Rectal smooth muscle tissue (tissue), 1 donor: ENCODE results near the gene CPLX3.
A peak's percentile ranks its signal among the peaks of the same experiment; 100 is the strongest.

Source experiments
- H3K27ac ChIP-seq: one replicate; pipeline ENCODE4 v1.7.0; 2013; ENCODE audit warnings: low read depth, low read length, inconsistent platforms
- H3K27me3 ChIP-seq: one replicate; pipeline ENCODE4 v1.7.0; 2013; ENCODE audit warnings: low read length; ENCODE audit not compliant: control insufficient read depth, insufficient read depth
- H3K36me3 ChIP-seq: one replicate; pipeline ENCODE4 v1.7.0; 2013; ENCODE audit warnings: low read length; ENCODE audit not compliant: control insufficient read depth, insufficient read depth
- H3K4me1 ChIP-seq: one replicate; pipeline ENCODE4 v1.7.0; 2013; ENCODE audit warnings: low read length; ENCODE audit not compliant: control insufficient read depth, insufficient read depth
- H3K4me3 ChIP-seq: one replicate; pipeline ENCODE4 v1.7.0; 2013; ENCODE audit warnings: low read length
- H3K9ac ChIP-seq: one replicate; pipeline ENCODE4 v1.7.0; 2013; ENCODE audit warnings: low read length

Gene CPLX3

DNA sequence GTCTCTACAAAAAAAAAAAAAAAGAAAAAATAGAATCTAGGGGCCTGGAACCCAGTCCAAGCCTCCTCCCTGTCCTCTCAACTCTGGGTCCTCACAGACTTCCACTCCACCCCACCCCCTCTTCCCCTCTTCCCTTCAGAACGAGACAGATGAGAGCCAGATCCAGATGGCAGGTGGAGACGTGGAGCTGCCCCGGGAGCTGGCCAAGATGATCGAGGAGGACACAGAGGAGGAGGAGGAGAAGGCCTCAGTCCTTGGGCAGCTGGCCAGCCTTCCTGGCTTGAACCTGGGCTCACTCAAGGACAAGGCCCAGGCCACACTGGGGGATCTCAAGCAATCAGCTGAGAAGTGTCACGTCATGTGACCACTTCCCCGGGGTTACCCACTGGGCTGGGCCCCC is 3.6 kb downstream of the CPLX3 start:
- H3K4me1 ChIP-seq: no peaks in the 10 kb centered on the region
- H3K4me3 ChIP-seq: no peak overlapping the region
- H3K9ac ChIP-seq: no peak overlapping the region
- peaks cover 3% of the 10 kb centered on the region for H3K27me3 ChIP-seq
- H3K27ac ChIP-seq: no peak overlapping the region
- no peaks in the 10 kb centered on the region for H3K36me3 ChIP-seq

DNA sequence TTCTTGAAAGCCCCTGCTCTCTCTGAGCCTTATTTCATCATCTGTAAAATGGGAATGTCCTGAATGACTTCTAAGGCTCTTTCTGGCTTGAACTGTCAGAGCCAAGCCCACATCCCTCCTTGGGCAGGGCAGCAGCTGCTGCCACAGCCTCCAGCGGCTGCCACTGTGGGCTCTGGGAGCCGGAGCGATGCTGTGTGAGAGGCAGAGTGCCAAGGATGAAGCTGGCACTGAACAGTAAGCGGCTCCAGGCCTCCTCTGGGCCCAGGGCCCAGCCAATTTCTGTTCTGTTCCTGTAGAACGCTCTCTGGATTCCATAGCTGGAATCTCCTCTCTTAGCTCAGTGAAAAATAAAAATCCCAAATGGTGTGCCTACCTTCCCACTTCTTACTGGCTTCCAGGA is 4.4 kb downstream of the CPLX3 start:
- Histone ChIP-seq H3K4me3 (no peak overlapping the region), H3K36me3 (no peaks in the 10 kb centered on the region), H3K9ac (no peak overlapping the region), H3K27ac (peak overlapping the region; percentile 45), H3K4me1 (no peaks in the 10 kb centered on the region), H3K27me3 (peaks cover 3% of the 10 kb centered on the region)

DNA sequence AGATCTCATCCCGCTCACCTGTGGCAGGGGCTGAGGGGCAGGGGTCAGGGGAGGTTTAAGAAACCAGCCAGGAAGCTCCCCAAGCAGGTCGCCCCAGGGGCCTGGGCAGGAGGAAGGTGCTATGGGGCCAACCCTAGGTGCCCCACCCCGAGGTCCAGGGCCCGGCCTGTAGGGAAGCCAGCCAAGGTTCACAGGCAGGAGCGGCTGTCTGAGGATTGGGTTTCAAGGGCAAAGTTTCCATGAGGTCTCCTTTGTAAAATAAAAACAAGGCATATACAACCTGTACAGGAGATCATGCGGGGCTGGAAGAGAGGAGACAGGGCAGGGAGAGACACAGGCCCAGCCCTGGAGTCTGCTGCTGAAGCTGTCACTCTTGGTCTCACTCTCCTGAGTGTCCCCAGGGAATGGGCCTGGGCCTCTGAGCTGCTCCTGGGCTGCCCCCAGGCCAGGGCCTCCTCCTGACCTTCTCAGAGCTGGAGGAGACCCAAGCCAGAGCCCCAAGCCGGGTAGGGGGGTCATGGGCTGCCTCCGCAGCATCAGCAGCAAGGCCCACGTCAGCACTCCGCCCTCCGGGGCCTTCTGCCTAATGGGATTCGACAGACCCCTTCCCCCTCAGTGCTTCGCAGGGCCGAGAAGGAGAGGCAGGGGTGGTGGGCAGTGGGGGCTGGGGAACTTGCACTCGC is 5.5 kb downstream of the CPLX3 start:
- H3K9ac ChIP-seq: no peak overlapping the region
- no peaks in the 10 kb centered on the region for H3K27me3 ChIP-seq
- no peak overlapping the region for H3K4me3 ChIP-seq
- H3K4me1 ChIP-seq: no peaks in the 10 kb centered on the region
- H3K36me3 ChIP-seq: no peaks in the 10 kb centered on the region
- H3K27ac ChIP-seq: no peak overlapping the region

DNA sequence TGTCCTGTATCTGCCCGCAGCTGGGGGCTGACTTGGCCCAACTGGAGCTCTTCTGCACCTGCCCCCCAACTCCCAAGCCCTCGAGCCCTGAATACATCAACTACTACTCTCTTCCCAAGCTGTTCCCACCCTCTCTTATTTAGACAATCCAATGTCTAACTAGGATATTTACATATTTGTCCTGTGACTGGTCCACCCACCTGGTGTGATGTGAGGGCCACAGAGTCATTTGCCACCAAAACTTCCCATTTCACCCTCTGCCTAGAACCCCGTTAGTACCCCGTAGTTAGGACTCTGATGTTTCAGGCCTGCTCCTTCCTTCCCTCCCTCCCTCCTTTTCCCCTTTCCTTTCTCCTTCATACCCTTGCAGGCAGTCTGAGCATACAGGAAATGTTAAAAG is 6.4 kb downstream of the CPLX3 start:
- no peaks in the 10 kb centered on the region for H3K4me1 ChIP-seq
- no peak overlapping the region for H3K9ac ChIP-seq
- H3K36me3 ChIP-seq: no peaks in the 10 kb centered on the region
- no peak overlapping the region for H3K27ac ChIP-seq
- H3K27me3 ChIP-seq: no peaks in the 10 kb centered on the region
- no peak overlapping the region for H3K4me3 ChIP-seq

DNA sequence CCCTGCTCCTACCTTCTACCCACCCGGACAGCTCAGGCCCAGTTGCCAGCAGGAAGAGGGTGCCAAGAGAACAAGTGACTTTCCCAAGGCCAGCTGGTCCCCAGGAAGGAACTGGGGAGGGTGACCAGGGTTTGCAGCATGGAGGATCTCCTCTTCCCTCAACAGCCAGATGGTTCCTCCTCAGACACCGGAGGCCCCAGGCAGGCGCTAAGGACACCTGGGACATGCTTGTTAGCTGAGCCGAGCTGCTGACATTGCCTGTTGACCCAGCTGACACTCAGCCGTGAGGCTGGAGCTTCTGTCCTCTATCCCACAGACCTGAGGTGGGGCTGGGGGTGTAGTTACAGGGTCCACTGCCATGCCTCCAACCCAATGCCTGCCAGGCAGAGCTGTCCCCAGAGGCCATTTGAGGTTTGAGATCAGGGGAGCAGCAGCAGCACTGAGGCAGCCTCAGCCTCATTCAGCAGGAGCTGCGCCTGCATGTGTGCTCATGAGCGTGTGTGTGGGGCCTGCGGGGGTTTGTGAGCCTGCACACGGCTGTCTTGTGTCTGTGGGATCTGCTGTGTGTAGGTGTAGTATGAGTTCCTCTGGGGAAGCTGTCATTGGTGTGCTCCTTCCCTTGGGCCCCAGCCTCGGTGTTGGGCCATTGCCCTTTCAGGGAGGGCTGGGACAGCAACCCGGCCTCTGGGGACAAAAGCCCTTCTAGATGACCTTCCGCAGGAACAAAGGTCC is 7.1 kb downstream of the CPLX3 start:
- Histone ChIP-seq H3K36me3 (peaks cover 2% of the 10 kb centered on the region), H3K4me1 (no peaks in the 10 kb centered on the region), H3K27me3 (no peaks in the 10 kb centered on the region), H3K4me3 (no peak overlapping the region), H3K27ac (no peak overlapping the region), H3K9ac (no peak overlapping the region)

DNA sequence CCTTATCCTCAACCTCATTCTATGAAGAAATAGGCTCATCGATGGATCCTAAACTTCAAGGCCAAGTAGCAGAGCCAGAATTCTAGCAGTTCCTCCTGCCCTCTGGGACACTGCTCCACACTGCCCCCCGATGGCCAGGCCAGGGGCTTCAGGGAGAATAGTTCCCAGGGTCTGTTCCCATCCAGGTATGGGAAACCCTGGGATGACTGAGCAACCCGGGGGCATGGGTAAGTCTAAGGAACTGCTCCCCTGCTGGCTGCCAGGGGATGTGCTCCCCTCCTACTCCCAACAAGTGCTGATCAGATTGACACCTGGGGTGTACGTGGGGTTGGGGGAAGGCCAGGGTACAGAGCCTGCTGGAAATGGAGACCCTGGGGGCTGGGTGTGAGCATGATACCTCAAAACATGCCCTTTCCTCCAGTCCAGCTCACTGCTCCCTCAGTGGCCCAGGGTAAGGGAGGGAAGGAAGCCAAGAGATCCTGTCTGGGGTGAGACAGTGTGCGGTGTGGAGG is 8.9 kb downstream of the CPLX3 start:
- Histone ChIP-seq H3K4me3 (no peak overlapping the region), H3K36me3 (peaks cover 4% of the 10 kb centered on the region), H3K27me3 (no peaks in the 10 kb centered on the region), H3K27ac (no peak overlapping the region), H3K4me1 (no peaks in the 10 kb centered on the region), H3K9ac (no peak overlapping the region)

DNA sequence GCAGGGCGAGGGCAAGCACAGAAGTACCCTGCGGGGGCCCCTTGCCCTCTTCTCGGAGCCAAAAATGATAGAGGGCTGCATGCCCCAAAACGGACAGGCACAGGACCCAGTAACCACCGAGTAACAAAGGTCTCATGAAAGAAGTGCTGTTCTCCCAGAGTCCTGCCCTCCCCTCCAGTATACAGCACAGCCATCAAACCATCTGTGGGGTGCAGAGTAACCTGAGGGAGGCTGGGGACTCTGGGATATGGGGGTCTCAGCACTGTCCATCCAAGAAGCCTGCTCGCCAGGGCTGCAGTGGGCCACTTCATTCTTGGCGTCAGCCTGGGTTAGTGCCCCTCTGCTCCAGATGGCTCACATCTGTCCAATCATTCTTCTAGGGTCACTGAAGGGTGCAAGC is 10.4 kb downstream of the CPLX3 start:
- H3K4me1 ChIP-seq: no peaks in the 10 kb centered on the region
- H3K27ac ChIP-seq: no peak overlapping the region
- no peak overlapping the region for H3K9ac ChIP-seq
- peaks cover 4% of the 10 kb centered on the region for H3K36me3 ChIP-seq
- no peaks in the 10 kb centered on the region for H3K27me3 ChIP-seq
- H3K4me3 ChIP-seq: no peak overlapping the region

DNA sequence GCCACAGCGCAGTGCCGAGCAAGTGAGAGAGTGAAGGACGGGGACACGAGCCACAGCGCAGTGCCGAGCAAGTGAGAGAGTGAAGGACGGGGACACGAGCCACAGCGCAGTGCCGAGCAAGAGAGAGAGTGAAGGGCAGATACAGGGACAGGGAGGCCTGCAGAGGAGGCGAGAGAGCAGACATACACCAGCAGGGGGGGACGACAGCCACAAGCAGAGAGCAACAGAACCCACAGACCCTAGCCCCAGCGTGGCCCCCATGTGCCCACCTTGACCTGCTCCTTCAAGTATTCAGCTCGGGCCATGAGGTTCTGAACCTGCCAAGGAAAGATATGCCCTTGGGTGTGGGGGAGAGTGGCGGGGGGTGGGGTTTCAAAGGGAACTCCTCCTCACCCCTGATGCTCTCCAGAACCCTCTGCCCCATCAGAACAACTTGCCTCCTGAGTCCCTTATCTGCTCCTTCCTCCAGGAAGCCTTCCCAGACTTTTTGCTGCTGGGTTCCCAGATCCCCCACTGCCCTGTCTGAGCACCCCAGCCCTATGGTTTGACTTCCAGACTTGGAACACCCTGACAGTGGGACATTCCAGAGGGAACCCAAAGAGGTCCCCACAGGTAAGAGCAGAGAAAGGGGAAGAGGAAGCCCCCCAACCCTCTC is 11.2 kb downstream of the CPLX3 start:
- H3K9ac ChIP-seq: no peak overlapping the region
- H3K4me1 ChIP-seq: peaks cover 3% of the 10 kb centered on the region
- peaks cover 4% of the 10 kb centered on the region for H3K36me3 ChIP-seq
- no peaks in the 10 kb centered on the region for H3K27me3 ChIP-seq
- no peak overlapping the region for H3K4me3 ChIP-seq
- no peak overlapping the region for H3K27ac ChIP-seq

DNA sequence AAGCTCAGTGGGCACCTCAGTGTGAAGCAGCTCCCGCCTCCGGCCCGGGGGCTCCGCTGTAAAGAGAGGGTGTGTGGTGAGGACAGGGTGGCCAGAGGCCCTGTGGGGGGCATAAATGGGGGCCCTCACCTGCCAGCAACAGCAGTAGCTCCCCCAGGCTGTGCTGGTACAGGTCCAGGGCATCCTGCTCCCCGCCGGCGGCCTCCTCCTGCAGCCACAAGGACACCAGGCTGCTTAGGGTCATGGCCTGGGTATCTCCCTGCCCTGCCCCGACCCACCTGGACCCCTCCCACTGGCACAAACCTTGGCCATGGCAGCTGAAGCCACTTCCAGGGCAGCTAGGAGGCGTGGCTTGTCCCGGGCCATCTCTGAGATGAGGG is 11.7 kb downstream of the CPLX3 start:
- no peaks in the 10 kb centered on the region for H3K27me3 ChIP-seq
- no peak overlapping the region for H3K9ac ChIP-seq
- H3K4me3 ChIP-seq: no peak overlapping the region
- H3K4me1 ChIP-seq: peaks cover 3% of the 10 kb centered on the region
- H3K36me3 ChIP-seq: peaks cover 4% of the 10 kb centered on the region
- no peak overlapping the region for H3K27ac ChIP-seq

DNA sequence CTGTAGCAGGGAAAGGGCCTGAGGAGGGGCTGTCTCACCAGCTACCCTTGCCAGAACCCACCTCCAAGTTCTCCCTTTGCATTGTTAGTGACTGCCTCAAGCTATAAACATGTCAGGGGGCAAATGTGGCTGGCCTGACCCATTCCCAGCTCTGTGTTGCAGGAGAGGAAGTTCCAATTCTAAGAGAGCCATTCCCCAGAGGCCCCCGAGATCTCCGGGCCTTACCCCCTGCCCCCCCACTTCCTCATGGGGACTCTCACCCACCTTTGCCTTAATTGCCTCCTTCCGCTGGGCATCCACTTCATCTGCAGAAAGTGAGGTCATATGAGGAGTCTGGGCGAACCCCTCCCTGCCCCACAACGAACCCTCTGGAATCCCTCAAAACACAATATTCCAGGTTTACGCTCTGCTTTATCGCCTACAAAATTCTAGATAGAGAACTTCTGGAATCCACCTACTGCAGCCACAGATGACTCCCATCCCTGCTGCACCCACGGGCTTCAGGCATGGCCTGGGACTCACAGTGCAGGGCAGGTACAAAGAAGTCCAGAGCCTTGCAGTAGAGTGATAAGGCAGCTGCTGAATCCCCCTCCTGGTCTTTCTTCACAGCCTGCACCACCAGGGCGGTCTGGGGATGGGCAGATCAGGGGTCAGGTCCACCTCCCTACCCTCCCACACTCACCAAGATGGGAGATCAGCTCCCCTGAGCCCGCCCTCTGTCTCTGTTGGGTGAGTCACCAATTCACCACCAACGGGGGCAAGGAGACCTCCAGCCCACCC is 12.5 kb downstream of the CPLX3 start:
- no peak overlapping the region for H3K9ac ChIP-seq
- H3K4me3 ChIP-seq: no peak overlapping the region
- H3K27me3 ChIP-seq: no peaks in the 10 kb centered on the region
- peaks cover 8% of the 10 kb centered on the region for H3K4me1 ChIP-seq
- no peak overlapping the region for H3K27ac ChIP-seq
- H3K36me3 ChIP-seq: peaks cover 4% of the 10 kb centered on the region

DNA sequence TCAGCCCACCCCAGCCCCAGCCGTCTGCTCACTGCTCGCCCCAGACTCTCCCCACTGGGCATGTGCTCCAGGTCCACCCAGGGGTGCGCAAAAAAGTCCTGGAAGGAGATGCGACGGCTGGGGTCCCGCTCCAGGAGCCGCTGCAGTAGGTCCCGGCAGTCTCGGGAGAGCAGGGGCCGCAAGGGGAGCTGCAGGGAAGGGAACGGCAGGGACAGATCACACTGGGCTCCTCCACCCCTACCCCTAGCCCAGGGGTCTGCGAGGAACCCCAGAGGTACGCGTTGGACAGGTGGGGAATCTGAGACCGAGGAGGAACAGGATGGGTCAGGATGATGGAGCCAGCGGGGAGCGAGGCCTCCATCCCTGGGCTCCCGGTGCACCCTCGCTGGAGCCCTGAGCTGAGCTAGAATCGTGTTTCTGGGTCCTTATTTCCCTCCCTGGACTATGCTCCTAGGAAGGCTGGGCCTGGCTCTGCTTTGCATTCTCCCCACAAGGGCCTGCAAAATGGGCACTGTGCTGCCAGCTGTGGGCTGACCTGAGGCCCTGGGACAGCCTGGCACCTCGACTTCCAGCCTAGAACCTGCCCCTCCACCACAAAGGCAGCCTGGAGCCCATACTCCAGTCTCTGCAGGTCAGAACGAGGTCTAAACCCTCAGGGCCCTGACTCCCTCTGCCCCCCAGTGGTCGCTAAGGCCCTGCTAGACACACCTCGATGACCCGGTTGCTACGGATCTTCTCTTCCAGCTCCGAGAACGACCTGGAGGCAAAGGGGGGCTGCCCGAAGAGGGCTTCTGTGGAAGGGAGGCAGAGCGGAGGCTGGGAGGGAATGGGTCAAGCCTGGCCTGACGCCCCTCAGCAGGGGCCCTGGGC is 13.3 kb downstream of the CPLX3 start:
- peaks cover 4% of the 10 kb centered on the region for H3K36me3 ChIP-seq
- H3K9ac ChIP-seq: no peak overlapping the region
- H3K4me1 ChIP-seq: peaks cover 8% of the 10 kb centered on the region
- no peak overlapping the region for H3K4me3 ChIP-seq
- H3K27me3 ChIP-seq: no peaks in the 10 kb centered on the region
- H3K27ac ChIP-seq: no peak overlapping the region
